Measurements from ENCODE around the gene NOC4L. TPM values are rescaled to one million over a fixed set of nuclear protein-coding genes. Genes with fewer than 3 reads are reported as not detected.
"Not testable (repeated sequence)": the region's sequence is repeated elsewhere in the genome, so short reads cannot be mapped to it uniquely, and the experiment has no call there.

Gene NOC4L
- total RNA-seq, 2 experiments from 2014 or later, result 27.1 to 27.4 TPM

GRCh38 chr12:132149526-132149925, 5.3 kb downstream of the NOC4L start:
- H3K9me3 Mint-ChIP-seq; H3K27me3 Mint-ChIP-seq (ENCODE audit: low read depth); H3K27ac Mint-ChIP-seq; DNase-seq; CTCF ChIA-PET; H3K36me3 Mint-ChIP-seq (ENCODE audit: low read depth); H3K4me3 Mint-ChIP-seq: not testable (repeated sequence)
- H3K4me1 Mint-ChIP-seq (ENCODE audit: low read depth), result peaks cover 20% of the 10 kb centered on the region
- intact Hi-C loops (cut with micrococcal nuclease), result loop anchor here (10.0 kb wide), 1 partner anchor 195 kb away; no protein-coding TSS in a partner anchor

GRCh38 chr12:132150780-132151144, 6.5 kb downstream of the NOC4L start:
- H3K27ac Mint-ChIP-seq, result no peak overlapping the region
- H3K9me3 Mint-ChIP-seq, result no peaks in the 10 kb centered on the region
- peaks cover 4% of the 10 kb centered on the region for H3K36me3 Mint-ChIP-seq (ENCODE audit: low read depth)
- H3K4me1 Mint-ChIP-seq (ENCODE audit: low read depth), result peaks cover 11% of the 10 kb centered on the region
- intact Hi-C loops (cut with micrococcal nuclease), result no loop called here
- CTCF ChIA-PET, result no interaction called here
- no peak for DNase-seq
- no peaks in the 10 kb centered on the region for H3K27me3 Mint-ChIP-seq (ENCODE audit: low read depth)
- no peak overlapping the region for H3K4me3 Mint-ChIP-seq

- H3K36me3 Mint-ChIP-seq (ENCODE audit: low read depth), result peaks cover 2% of the 10 kb centered on the region
- H3K9me3 Mint-ChIP-seq, result no peaks in the 10 kb centered on the region
- CTCF ChIA-PET, result interaction anchor here (0.5 kb wide), 1 partner anchor 543 kb away, joined by 4 read pairs; no protein-coding TSS in a partner anchor
- no peak overlapping the region for H3K27ac Mint-ChIP-seq
- DNase-seq, result no peak
- peaks cover 6% of the 10 kb centered on the region for H3K4me1 Mint-ChIP-seq (ENCODE audit: low read depth)
- intact Hi-C loops (cut with micrococcal nuclease), result no loop called here
- H3K4me3 Mint-ChIP-seq, result no peak overlapping the region
- no peaks in the 10 kb centered on the region for H3K27me3 Mint-ChIP-seq (ENCODE audit: low read depth)
Observed at GRCh38 chr12:132151145-132151765, 7.0 kb downstream of the NOC4L start.

GRCh38 chr12:132151766-132152410, 7.6 kb downstream of the NOC4L start:
- no peak for DNase-seq
- Mint-ChIP-seq H3K9me3 (no peaks in the 10 kb centered on the region), H3K4me1 (ENCODE audit: low read depth) (no peaks in the 10 kb centered on the region), H3K4me3 (no peak overlapping the region), H3K27me3 (ENCODE audit: low read depth) (no peaks in the 10 kb centered on the region), H3K36me3 (ENCODE audit: low read depth) (no peaks in the 10 kb centered on the region), H3K27ac (no peak overlapping the region)
- intact Hi-C loops (cut with micrococcal nuclease), result no loop called here
- CTCF ChIA-PET, result interaction anchor here (0.5 kb wide), 1 partner anchor 543 kb away, joined by 4 read pairs; no protein-coding TSS in a partner anchor

- no peaks in the 10 kb centered on the region for H3K36me3 Mint-ChIP-seq (ENCODE audit: low read depth)
- no peaks in the 10 kb centered on the region for H3K27me3 Mint-ChIP-seq (ENCODE audit: low read depth)
- no peak for DNase-seq
- H3K4me3 Mint-ChIP-seq, result no peak overlapping the region
- H3K4me1 Mint-ChIP-seq (ENCODE audit: low read depth), result no peaks in the 10 kb centered on the region
- CTCF ChIA-PET, result interaction anchor here (1.8 kb wide), 1 partner anchor 262 kb away, joined by 17 read pairs; no protein-coding TSS in a partner anchor
- H3K27ac Mint-ChIP-seq, result no peak overlapping the region
- intact Hi-C loops (cut with micrococcal nuclease), result no loop called here
- no peaks in the 10 kb centered on the region for H3K9me3 Mint-ChIP-seq
Observed at GRCh38 chr12:132152411-132152821, 8.2 kb downstream of the NOC4L start.

GRCh38 chr12:132152953-132153352, 8.7 kb downstream of the NOC4L start:
- no peaks in the 10 kb centered on the region for H3K36me3 Mint-ChIP-seq (ENCODE audit: low read depth)
- no peaks in the 10 kb centered on the region for H3K27me3 Mint-ChIP-seq (ENCODE audit: low read depth)
- no peak overlapping the region for H3K4me3 Mint-ChIP-seq
- CTCF ChIA-PET, result interaction anchor here (1.1 to 1.8 kb wide), 5 partner anchors 23 to 462 kb away, joined by 4 to 17 read pairs (median 5); no protein-coding TSS in a partner anchor
- no peaks in the 10 kb centered on the region for H3K4me1 Mint-ChIP-seq (ENCODE audit: low read depth)
- no peaks in the 10 kb centered on the region for H3K9me3 Mint-ChIP-seq
- no peak overlapping the region for H3K27ac Mint-ChIP-seq
- intact Hi-C loops (cut with micrococcal nuclease), result no loop called here
- no peak for DNase-seq

- no peak overlapping the region for H3K27ac Mint-ChIP-seq
- H3K4me3 Mint-ChIP-seq, result no peak overlapping the region
- CTCF ChIA-PET, result interaction anchor here (0.6 to 1.8 kb wide), 18 partner anchors 8 to 461 kb away, joined by 3 to 17 read pairs (median 4); partner anchors contain the start of gene NOC4L
- H3K9me3 Mint-ChIP-seq, result no peaks in the 10 kb centered on the region
- intact Hi-C loops (cut with micrococcal nuclease), result loop anchor here (1.0 to 2.0 kb wide), 5 partner anchors 35 to 462 kb away; no protein-coding TSS in a partner anchor
- DNase-seq, result peak; percentile 69
- no peaks in the 10 kb centered on the region for H3K4me1 Mint-ChIP-seq (ENCODE audit: low read depth)
- H3K27me3 Mint-ChIP-seq (ENCODE audit: low read depth), result no peaks in the 10 kb centered on the region
- no peaks in the 10 kb centered on the region for H3K36me3 Mint-ChIP-seq (ENCODE audit: low read depth)
Observed at GRCh38 chr12:132153501-132154340, 9.5 kb downstream of the NOC4L start.

GRCh38 chr12:132154341-132154761, 10.1 kb downstream of the NOC4L start:
- H3K4me3 Mint-ChIP-seq, result no peak overlapping the region
- H3K4me1 Mint-ChIP-seq (ENCODE audit: low read depth), result no peaks in the 10 kb centered on the region
- H3K27me3 Mint-ChIP-seq (ENCODE audit: low read depth), result no peaks in the 10 kb centered on the region
- no peaks in the 10 kb centered on the region for H3K9me3 Mint-ChIP-seq
- CTCF ChIA-PET, result interaction anchor here (0.9 to 1.8 kb wide), 11 partner anchors 8 to 461 kb away, joined by 3 to 17 read pairs (median 4); partner anchors contain the start of gene NOC4L
- no peaks in the 10 kb centered on the region for H3K36me3 Mint-ChIP-seq (ENCODE audit: low read depth)
- DNase-seq, result no peak
- no peak overlapping the region for H3K27ac Mint-ChIP-seq
- intact Hi-C loops (cut with micrococcal nuclease), result loop anchor here (1.0 to 2.0 kb wide), 5 partner anchors 34 to 461 kb away; no protein-coding TSS in a partner anchor

- Mint-ChIP-seq H3K36me3 (ENCODE audit: low read depth) (no peaks in the 10 kb centered on the region), H3K4me3 (no peak overlapping the region), H3K27ac (no peak overlapping the region), H3K27me3 (ENCODE audit: low read depth) (no peaks in the 10 kb centered on the region), H3K9me3 (no peaks in the 10 kb centered on the region), H3K4me1 (ENCODE audit: low read depth) (no peaks in the 10 kb centered on the region)
- CTCF ChIA-PET, result interaction anchor here (0.9 kb wide), 1 partner anchor 64 kb away, joined by 3 read pairs; no protein-coding TSS in a partner anchor
- DNase-seq, result no peak
- intact Hi-C loops (cut with micrococcal nuclease), result loop anchor here (1.0 to 2.0 kb wide), 5 partner anchors 34 to 460 kb away; no protein-coding TSS in a partner anchor
Observed at GRCh38 chr12:132154941-132155770, 10.9 kb downstream of the NOC4L start.

- H3K36me3 Mint-ChIP-seq (ENCODE audit: low read depth), result no peaks in the 10 kb centered on the region
- H3K9me3 Mint-ChIP-seq, result no peaks in the 10 kb centered on the region
- H3K27ac Mint-ChIP-seq, result no peak overlapping the region
- DNase-seq, result no peak
- intact Hi-C loops (cut with micrococcal nuclease), result loop anchor here (2.0 kb wide), 2 partner anchors 33 to 405 kb away; no protein-coding TSS in a partner anchor
- no peaks in the 10 kb centered on the region for H3K4me1 Mint-ChIP-seq (ENCODE audit: low read depth)
- no peaks in the 10 kb centered on the region for H3K27me3 Mint-ChIP-seq (ENCODE audit: low read depth)
- CTCF ChIA-PET, result no interaction called here
- no peak overlapping the region for H3K4me3 Mint-ChIP-seq
Observed at GRCh38 chr12:132155771-132156572, 11.7 kb downstream of the NOC4L start.

All from activated naive CD4-positive, alpha-beta T cell treated with anti-CD3 and anti-CD28 coated beads for 36 hours (primary cell).